Measurements from ENCODE around the gene ADK.

ADK gene

GRCh38 chr10:74620626-74621025 lies 469.6 kb downstream of the ADK start:
- no peak for DNase-seq (ENCODE audit: low read depth)

GRCh38 chr10:74623786-74624185 lies 472.8 kb downstream of the ADK start:
- DNase-seq (ENCODE audit: low read depth), result no peak

GRCh38 chr10:74624501-74624900 lies 473.5 kb downstream of the ADK start:
- DNase-seq (ENCODE audit: low read depth), result no peak

DNA sequence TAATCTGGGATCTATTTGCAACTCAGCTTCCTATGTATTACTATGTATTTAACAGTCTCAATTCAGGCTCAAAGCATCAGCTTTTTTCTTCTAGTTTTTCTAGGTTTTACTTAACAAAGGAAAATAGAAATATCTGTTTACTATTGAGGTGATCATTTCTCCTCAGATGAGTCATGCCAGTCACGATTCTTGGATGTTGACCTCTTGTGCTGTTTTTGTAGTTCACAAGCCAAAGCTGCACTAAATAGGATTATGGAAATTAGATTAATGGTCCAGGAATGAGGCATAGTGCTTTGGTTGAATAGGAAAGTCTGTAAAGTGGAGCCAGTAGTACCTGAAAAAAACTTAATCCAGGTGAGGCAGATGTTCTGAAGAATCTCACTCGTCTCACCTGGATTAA lies 477.1 kb downstream of the ADK start:
- no peak for DNase-seq (ENCODE audit: low read depth)

GRCh38 chr10:74634995-74635536 lies 484.0 kb downstream of the ADK start:
- DNase-seq (ENCODE audit: low read depth), result no peak

- no peak for DNase-seq (ENCODE audit: low read depth)
Measured at GRCh38 chr10:74635655-74636054, 484.6 kb downstream of the ADK start.

DNA sequence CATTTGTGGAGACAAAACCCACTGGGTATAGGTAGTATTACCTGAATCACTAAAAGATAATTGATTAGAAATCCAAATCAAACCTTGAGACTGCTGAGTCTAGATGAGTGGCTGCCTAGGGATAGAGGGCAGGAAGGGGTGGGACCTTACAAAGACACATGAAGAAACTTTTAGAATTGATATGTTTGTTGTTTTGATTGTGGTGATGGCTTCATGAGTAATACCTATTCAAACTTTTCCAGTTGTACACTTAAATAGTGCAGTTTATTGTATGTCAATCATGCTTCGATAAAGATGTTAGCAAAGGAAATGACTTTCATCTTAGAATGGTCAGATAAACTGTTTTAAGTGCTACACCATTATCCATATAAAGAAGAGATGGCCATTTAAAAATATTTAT lies 486.7 kb downstream of the ADK start:
- no peak for DNase-seq (ENCODE audit: low read depth)

- no peak for DNase-seq (ENCODE audit: low read depth)
Measured at GRCh38 chr10:74640134-74640921, 489.3 kb downstream of the ADK start.

GRCh38 chr10:74641659-74642058 lies 490.6 kb downstream of the ADK start:
- DNase-seq (ENCODE audit: low read depth), result no peak

DNA sequence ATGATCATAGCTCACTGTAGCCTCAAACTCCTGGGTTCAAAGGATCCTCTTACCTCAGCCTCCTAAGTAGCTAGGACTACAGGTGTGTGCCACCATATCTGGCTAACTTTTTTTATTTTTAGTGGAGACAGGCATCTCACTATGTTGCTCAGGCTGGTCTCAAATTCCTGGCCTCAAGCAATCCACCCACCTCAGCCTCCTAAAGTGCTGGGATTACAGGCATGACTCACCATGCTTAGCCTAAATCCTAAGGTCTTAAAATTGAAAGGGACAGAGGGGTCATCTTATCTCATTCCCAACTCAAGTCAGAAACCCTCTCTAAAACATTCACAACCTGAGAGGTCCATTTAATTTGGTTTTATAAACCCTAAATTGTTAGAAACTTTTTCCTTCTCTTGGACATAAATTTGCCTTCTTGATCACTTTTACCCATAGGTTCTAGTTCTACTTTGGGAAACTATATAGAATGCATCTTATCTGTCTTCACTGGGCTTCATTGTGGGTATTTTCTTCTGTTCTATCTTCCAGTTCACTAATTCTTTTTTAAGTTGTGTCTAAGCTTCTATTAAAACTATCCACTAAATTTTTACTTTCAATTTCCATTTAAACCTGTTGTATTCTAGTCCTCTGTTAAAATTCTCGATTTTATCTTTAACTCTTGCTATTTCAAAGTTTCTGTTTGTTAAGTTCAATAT lies 492.0 kb downstream of the ADK start:
- no peak for DNase-seq (ENCODE audit: low read depth)

GRCh38 chr10:74643596-74643975 lies 492.6 kb downstream of the ADK start:
- no peak for DNase-seq (ENCODE audit: low read depth)

- DNase-seq (ENCODE audit: low read depth), result no peak
Measured at GRCh38 chr10:74644738-74645137, 493.7 kb downstream of the ADK start.

- DNase-seq (ENCODE audit: low read depth), result no peak
Measured at GRCh38 chr10:74645692-74646091, 494.7 kb downstream of the ADK start.

GRCh38 chr10:74650613-74651012 lies 499.6 kb downstream of the ADK start:
- DNase-seq (ENCODE audit: low read depth), result no peak

DNA sequence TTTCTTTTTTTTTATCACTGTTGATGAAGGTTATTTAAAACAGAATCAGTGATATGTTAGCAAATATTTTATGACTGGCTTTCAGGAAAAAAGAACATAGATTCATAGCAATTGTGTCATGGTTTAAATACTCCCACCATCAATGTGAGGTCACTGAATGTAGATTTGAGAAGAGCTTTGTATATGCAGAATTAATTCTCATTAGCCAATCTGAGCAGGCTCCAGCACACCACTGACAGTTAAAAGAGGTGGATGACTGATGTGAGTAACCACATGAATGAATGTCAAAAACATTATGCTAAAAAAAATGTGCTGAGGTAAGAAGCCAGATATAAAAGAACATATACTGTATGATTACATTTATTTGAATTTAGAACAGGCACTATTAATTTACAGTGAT lies 500.5 kb downstream of the ADK start:
- no peak for DNase-seq (ENCODE audit: low read depth)

GRCh38 chr10:74652664-74653063 lies 501.6 kb downstream of the ADK start:
- no peak for DNase-seq (ENCODE audit: low read depth)

DNA sequence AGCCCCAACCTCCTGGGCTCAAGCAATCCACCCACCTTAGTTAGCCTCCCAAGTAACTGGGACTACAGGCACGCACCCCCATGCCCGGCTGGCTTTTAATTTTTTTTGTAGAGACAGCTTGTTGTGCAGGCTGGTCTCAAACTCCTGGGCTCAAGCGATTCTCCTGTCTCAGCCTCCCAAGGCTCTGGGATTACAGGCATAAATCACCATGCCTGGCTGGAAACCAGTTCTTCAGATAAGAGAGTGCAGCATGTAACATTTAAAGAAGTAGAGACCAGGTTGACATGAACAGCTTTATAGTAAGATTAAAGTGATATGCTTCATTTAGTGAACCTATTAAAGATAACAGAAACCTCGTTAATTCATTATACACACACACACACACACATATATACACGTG lies 507.5 kb downstream of the ADK start:
- no peak for DNase-seq (ENCODE audit: low read depth)

DNA sequence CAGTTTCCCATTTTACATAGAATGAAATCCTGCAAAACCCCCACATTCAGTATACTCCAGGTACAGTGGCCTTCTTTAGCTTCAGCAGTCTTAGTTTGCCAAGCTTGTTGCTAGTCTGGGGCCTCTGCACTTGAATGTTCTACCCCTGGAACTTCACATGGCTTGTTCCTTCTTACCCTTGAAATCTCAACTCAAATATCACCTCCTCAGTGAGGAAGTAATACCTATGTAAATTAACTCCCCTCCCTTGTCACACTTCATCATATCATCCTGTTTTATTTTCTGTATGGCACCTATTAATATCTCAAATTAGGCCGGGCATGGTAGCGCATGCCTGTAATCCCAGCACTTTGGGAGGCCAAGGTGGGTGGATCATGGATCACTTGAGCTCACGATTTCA lies 511.6 kb downstream of the ADK start:
- no peak for DNase-seq (ENCODE audit: low read depth)

GRCh38 chr10:74669210-74669609 lies 518.2 kb downstream of the ADK start:
- DNase-seq (ENCODE audit: low read depth), result no peak

DNA sequence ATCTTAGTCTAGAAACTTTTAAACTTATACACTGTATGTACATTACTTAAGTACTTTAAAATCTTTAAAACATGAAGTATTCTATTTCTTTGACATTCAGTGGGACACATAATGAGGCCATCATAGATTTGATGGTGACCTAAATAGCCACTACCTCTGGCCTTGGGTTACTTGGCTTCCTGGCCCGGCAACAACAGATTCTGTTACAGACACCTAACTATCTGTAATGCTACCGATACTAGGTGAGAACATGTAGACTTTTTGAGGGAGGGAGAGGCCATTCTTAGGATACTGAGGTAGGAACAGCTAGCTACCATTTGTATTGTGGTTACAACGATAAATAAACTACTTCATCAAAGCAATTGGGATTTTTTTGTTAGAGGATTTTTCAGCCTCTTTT lies 520.7 kb downstream of the ADK start:
- DNase-seq (ENCODE audit: low read depth), result no peak

DNA sequence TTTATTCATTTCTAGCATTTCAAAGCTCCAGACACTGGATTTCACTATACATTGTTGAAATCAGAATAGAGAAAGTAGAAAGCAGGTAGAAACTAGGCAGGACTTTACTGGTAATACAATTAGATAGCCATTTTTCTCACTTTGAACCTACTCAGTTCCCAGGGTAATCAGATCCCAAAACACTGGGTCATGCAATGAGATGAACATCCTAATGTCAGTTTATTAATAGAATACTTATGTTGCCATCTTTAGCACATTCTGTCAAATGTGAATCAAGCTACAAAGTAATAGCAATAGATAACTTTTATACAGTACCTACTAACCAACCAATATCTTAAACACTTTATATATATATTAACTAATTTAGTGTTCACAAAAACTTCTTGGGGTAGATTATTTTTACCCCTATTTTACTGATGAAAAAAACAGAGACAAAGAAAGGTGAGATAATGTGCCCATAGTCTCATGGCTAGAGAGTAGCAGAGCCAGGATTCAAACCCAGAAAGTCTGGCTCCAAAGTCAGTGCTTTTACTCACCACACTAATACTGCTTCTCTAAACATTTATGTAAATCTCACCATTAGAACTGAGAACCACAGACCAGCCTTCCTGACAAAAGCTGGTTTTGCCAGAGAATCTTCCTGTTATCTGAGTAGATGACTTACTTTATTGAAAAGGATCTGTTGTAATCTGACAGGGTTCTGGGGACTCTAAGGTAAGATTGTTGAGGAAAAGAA lies 521.6 kb downstream of the ADK start:
- no peak for DNase-seq (ENCODE audit: low read depth)

- no peak for DNase-seq (ENCODE audit: low read depth)
Measured at GRCh38 chr10:74674927-74675326, 523.9 kb downstream of the ADK start.

DNA sequence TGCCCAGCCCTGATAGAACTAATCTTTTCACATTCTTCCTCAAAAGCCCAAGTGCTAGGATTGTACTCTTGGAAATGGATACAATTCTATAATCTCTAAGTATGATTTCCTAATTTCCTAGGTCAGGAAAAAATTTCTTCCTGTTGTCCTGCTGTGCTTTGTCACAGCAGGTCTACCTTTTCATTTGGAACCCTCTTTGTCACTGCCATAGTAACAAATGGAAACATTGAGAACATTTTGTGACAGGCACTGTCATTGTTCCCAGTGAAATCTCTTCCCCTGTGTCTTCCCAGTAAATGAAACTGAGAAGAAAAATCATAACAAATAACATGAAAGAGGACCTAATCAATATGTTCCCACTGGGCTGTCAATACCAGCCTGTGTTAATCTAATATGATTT lies 524.5 kb downstream of the ADK start:
- no peak for DNase-seq (ENCODE audit: low read depth)

All from HS-27A (cell line).